Mesenchymal stem cell (in vitro differentiated cells and primary cell): ENCODE measurements around the gene TTLL12.

Source experiments
- DNase-seq: peaks from one replicate; pipeline ENCODE4 v3.0.0-alpha.2; 2013
- H2AFZ ChIP-seq: one replicate; pipeline ENCODE4 v1.6.1; 2013; ENCODE audit warnings: low read depth, mild to moderate bottlenecking, control low read depth, inconsistent platforms, low read length, moderate library complexity
- H2AK5ac ChIP-seq: 2 replicates; pipeline ENCODE4 v1.6.1; 2013; ENCODE audit warnings: low read length, moderate library complexity, mild to moderate bottlenecking, inconsistent platforms; ENCODE audit not compliant: severe bottlenecking
- H2BK120ac ChIP-seq: one replicate; pipeline ENCODE4 v1.6.1; 2013; ENCODE audit warnings: low read depth, mild to moderate bottlenecking, inconsistent platforms, low read length, moderate library complexity
- H2BK12ac ChIP-seq, 2 experiments: one replicate each; pipeline ENCODE4 v1.6.1; 2013; ENCODE audit warnings: inconsistent platforms in 2 of 2, low read length in 2 of 2, mild to moderate bottlenecking in 2 of 2, moderate library complexity in 2 of 2, control low read depth in 1 of 2
- H2BK15ac ChIP-seq: one replicate; pipeline ENCODE4 v1.6.1; 2013; ENCODE audit warnings: mild to moderate bottlenecking, low read depth, inconsistent platforms; ENCODE audit not compliant: poor library complexity, severe bottlenecking
- H2BK5ac ChIP-seq: 2 replicates; pipeline ENCODE4 v1.6.1; 2013; ENCODE audit warnings: low read depth, mild to moderate bottlenecking, low read length, control low read depth, inconsistent platforms; ENCODE audit not compliant: poor library complexity, severe bottlenecking
- H3K14ac ChIP-seq, 2 experiments: one replicate each; pipeline ENCODE4 v1.6.1; 2013; ENCODE audit warnings: inconsistent platforms in 2 of 2, low read length in 2 of 2, control low read depth in 1 of 2, mild to moderate bottlenecking in 1 of 2, moderate library complexity in 1 of 2
- H3K18ac ChIP-seq, 2 experiments: one replicate each; pipeline ENCODE4 v1.6.1; 2013; ENCODE audit warnings: inconsistent platforms in 2 of 2, low read length in 2 of 2, control low read depth in 1 of 2, low read depth in 1 of 2, mild to moderate bottlenecking in 1 of 2
- H3K23ac ChIP-seq, 2 experiments: one replicate each; pipeline ENCODE4 v1.6.1; 2013; ENCODE audit warnings: inconsistent platforms in 2 of 2, low read length in 2 of 2, mild to moderate bottlenecking in 2 of 2, moderate library complexity in 2 of 2, control low read depth in 1 of 2
- H3K27ac ChIP-seq: 2 replicates; pipeline ENCODE4 v1.5.1; 2013; ENCODE audit warnings: mild to moderate bottlenecking, moderate library complexity, low read length, control low read depth, inconsistent platforms; ENCODE audit not compliant: poor library complexity, severe bottlenecking
- H3K27me3 ChIP-seq, 2 experiments: 2 replicates each; pipeline versions ENCODE4 v1.6.1 to v1.7.0; 2013; ENCODE audit warnings: low read length in 2 of 2, mild to moderate bottlenecking in 2 of 2, moderate library complexity in 2 of 2, control low read depth in 1 of 2, inconsistent platforms in 1 of 2; ENCODE audit not compliant: control insufficient read depth in 1 of 2, insufficient read depth in 1 of 2
- H3K36me3 ChIP-seq, 2 experiments: 2 replicates each; pipeline versions ENCODE4 v1.6.1 to v1.7.0; 2013; ENCODE audit warnings: low read length in 2 of 2, control low read depth in 1 of 2, inconsistent platforms in 1 of 2, low read depth in 1 of 2, mild to moderate bottlenecking in 1 of 2; ENCODE audit not compliant: insufficient read depth in 2 of 2, control insufficient read depth in 1 of 2
- H3K4ac ChIP-seq, 2 experiments: one replicate each; pipeline ENCODE4 v1.6.1; 2013; ENCODE audit warnings: inconsistent platforms in 2 of 2, low read length in 2 of 2, mild to moderate bottlenecking in 2 of 2, moderate library complexity in 2 of 2, control low read depth in 1 of 2, low read depth in 1 of 2
- H3K4me1 ChIP-seq: 2 replicates; pipeline ENCODE4 v1.6.1; 2013; ENCODE audit warnings: low read depth, low read length, control low read depth; ENCODE audit not compliant: control insufficient read depth, insufficient read depth
- H3K4me2 ChIP-seq: 2 replicates; pipeline ENCODE4 v1.6.1; 2013; ENCODE audit warnings: low read length, mild to moderate bottlenecking, inconsistent platforms; ENCODE audit not compliant: poor library complexity, severe bottlenecking
- H3K4me3 ChIP-seq, 2 experiments: 2 replicates each; pipeline versions ENCODE4 v1.5.1 to v1.7.0; 2013; ENCODE audit warnings: low read length in 2 of 2, mild to moderate bottlenecking in 2 of 2, control low read depth in 1 of 2, low read depth in 1 of 2; ENCODE audit not compliant: insufficient read depth in 1 of 2
- H3K79me1 ChIP-seq: replicated peaks from 2 replicates; pipeline ENCODE4 v1.6.1; 2013; ENCODE audit warnings: mild to moderate bottlenecking, control low read depth, low read length, inconsistent platforms; ENCODE audit not compliant: poor library complexity, severe bottlenecking
- H3K9ac ChIP-seq: 2 replicates; pipeline ENCODE4 v1.7.0; 2013; ENCODE audit warnings: mild to moderate bottlenecking, low read length, moderate library complexity
- H3K9me3 ChIP-seq: 2 replicates; pipeline ENCODE4 v1.7.0; 2013; ENCODE audit warnings: mild to moderate bottlenecking, low read length; ENCODE audit not compliant: control insufficient read depth
- H4K8ac ChIP-seq: one replicate; pipeline ENCODE4 v1.6.1; 2013; ENCODE audit warnings: inconsistent platforms, mild to moderate bottlenecking, low read length, moderate library complexity
- H4K91ac ChIP-seq: one replicate; pipeline ENCODE4 v1.6.1; 2013; ENCODE audit warnings: mild to moderate bottlenecking, low read length, inconsistent platforms
- WGBS: methylation state at CpG from one replicate; pipeline ENCODE4 v1.1.7; 2013; ENCODE audit warnings: mixed read lengths; 5-methylcytosine and 5-hydroxymethylcytosine counted together

Gene TTLL12

GRCh38 chr22:43166132-43166930, 20.6 kb downstream of the TTLL12 start:
- Histone ChIP-seq H3K4me3 (no peak overlapping the region), H3K4ac (no peak overlapping the region), H2BK15ac (no peak overlapping the region), H4K91ac (no peak overlapping the region), H3K4me1 (peaks cover 20% of the 10 kb centered on the region), H2BK5ac (no peak overlapping the region), H4K8ac (no peak overlapping the region), H3K36me3 (peaks cover 39 to 78% of the 10 kb centered on the region in 2 experiments), H2BK12ac (no peak overlapping the region), H3K27me3 (no peaks in the 10 kb centered on the region), H3K79me1 (peaks cover 4% of the 10 kb centered on the region), H3K18ac (no peak overlapping the region), H3K23ac (no peak overlapping the region), H3K9me3 (no peaks in the 10 kb centered on the region), H3K14ac (no peak overlapping the region), H3K27ac (no peak overlapping the region), H2AFZ (no peak overlapping the region), H2BK120ac (no peak overlapping the region), H2AK5ac (no peak overlapping the region), H3K9ac (no peak overlapping the region), H3K4me2 (no peak overlapping the region)
- WGBS, result 96% methylated on average over 22 of the region's 23 CpGs
- no peak for DNase-seq

- H3K9me3 ChIP-seq, result no peaks in the 10 kb centered on the region
- H3K4me3 ChIP-seq, result no peak overlapping the region
- H2BK5ac ChIP-seq, result no peak overlapping the region
- H3K18ac ChIP-seq, result no peak overlapping the region
- no peak overlapping the region for H2BK15ac ChIP-seq
- peaks cover 17% of the 10 kb centered on the region for H3K4me1 ChIP-seq
- no peak overlapping the region for H4K8ac ChIP-seq
- H2AFZ ChIP-seq, result no peak overlapping the region
- no peak overlapping the region for H3K14ac ChIP-seq
- H3K36me3 ChIP-seq, result peaks cover 40 to 79% of the 10 kb centered on the region in 2 experiments
- no peaks in the 10 kb centered on the region for H3K27me3 ChIP-seq
- no peak overlapping the region for H3K9ac ChIP-seq
- no peak overlapping the region for H2AK5ac ChIP-seq
- WGBS, result 80% methylated on average over 16 of the region's 16 CpGs
- H3K4ac ChIP-seq, result no peak overlapping the region
- H2BK12ac ChIP-seq, result no peak overlapping the region
- H3K23ac ChIP-seq, result no peak overlapping the region
- H4K91ac ChIP-seq, result no peak overlapping the region
- H3K79me1 ChIP-seq, result peaks cover 9% of the 10 kb centered on the region
- no peak overlapping the region for H3K4me2 ChIP-seq
- no peak for DNase-seq
- no peak overlapping the region for H3K27ac ChIP-seq
- H2BK120ac ChIP-seq, result no peak overlapping the region
These were observed 22.3 kb downstream of the TTLL12 start for GRCh38 chr22:43164636-43165035.

DNA sequence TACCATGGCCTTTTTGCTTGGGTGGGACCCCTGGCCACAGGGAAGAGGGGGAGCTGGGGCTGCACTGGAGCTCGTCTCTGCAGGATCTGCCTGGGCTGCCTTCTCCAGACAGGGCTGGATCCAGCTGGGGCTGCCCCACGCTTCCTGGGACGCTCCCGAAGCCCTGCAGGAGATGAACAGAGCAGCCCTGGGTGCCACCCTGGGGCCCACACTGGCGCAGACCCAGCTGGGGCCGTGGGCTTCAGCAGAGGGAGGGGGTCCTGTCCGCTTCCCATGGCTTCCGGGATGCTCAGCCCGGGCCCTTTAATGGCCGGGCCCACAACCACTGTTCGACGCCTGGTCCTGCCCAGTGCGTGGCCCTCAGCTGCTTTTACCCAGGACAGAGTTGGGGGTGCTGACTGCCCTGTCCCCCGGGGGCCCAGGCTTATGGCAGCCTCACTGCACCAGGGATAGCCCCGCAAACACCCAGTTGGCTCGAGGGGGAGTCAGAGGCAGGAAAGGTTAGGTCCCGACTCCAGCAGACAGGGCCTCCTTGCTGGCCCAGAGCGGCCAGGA, 23.6 kb downstream of the TTLL12 start:
- Histone ChIP-seq H3K4ac (no peak overlapping the region), H4K8ac (no peak overlapping the region), H2BK15ac (no peak overlapping the region), H3K23ac (no peak overlapping the region), H3K14ac (no peak overlapping the region), H2AK5ac (no peak overlapping the region), H3K27ac (no peak overlapping the region), H2BK120ac (no peak overlapping the region), H3K27me3 (no peaks in the 10 kb centered on the region), H2BK12ac (no peak overlapping the region), H2BK5ac (no peak overlapping the region), H3K79me1 (peaks cover 19% of the 10 kb centered on the region), H2AFZ (no peak overlapping the region), H3K18ac (no peak overlapping the region), H3K4me3 (no peak overlapping the region), H4K91ac (no peak overlapping the region), H3K4me2 (no peak overlapping the region), H3K4me1 (peaks cover 14% of the 10 kb centered on the region), H3K36me3 (peaks cover 40 to 85% of the 10 kb centered on the region in 2 experiments), H3K9me3 (no peaks in the 10 kb centered on the region), H3K9ac (peak overlapping the region; percentile 57)
- 91% methylated on average over 18 of the region's 18 CpGs for WGBS
- no peak for DNase-seq

DNA sequence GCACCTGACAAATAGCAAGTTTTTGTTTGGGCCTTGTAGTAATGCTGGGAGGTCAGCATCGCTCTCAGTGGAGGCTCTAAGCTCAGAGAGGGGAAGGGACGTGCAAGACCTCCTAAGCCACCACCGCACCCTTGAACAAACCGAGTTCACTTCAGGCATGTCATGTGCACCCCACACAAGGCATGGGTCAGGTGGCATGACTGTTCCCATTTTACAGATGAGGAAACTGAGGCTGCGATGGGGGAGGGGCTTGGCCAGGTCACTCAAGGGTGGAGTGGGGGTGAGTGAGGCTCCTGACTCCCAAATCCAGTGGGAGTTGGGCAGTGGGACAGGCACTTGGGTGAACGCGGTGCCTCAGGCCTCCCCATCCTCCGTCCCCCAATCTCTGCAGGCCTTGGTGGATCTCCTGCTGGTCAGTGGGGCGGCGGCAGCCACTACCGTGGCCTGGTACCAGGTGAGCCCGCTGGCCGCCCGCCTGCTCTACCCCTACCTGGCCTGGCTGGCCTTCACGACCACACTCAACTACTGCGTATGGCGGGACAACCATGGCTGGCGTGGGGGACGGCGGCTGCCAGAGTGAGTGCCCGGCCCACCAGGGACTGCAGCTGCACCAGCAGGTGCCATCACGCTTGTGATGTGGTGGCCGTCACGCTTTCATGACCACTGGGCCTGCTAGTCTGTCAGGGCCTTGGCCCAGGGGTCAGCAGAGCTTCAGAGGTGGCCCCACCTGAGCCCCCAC, 24.4 kb downstream of the TTLL12 start:
- WGBS, result 98% methylated on average over 24 of the region's 24 CpGs
- no peak overlapping the region for H2BK120ac ChIP-seq

More for the DNA sequence above, 24.4 kb downstream of the TTLL12 start:
- no peak overlapping the region for H3K14ac ChIP-seq
- H3K4ac ChIP-seq, result no peak overlapping the region
- H3K27me3 ChIP-seq, result no peaks in the 10 kb centered on the region
- H3K23ac ChIP-seq, result no peak overlapping the region
- peaks cover 22% of the 10 kb centered on the region for H3K79me1 ChIP-seq
- peaks cover 13% of the 10 kb centered on the region for H3K4me1 ChIP-seq
- H3K36me3 ChIP-seq, result peaks cover 35 to 84% of the 10 kb centered on the region in 2 experiments
- no peak overlapping the region for H3K9ac ChIP-seq
- no peak overlapping the region for H2BK15ac ChIP-seq
- no peak overlapping the region for H2AFZ ChIP-seq
- H2AK5ac ChIP-seq, result no peak overlapping the region
- no peak overlapping the region for H3K27ac ChIP-seq
- H4K8ac ChIP-seq, result no peak overlapping the region
- no peak overlapping the region for H3K4me2 ChIP-seq
- no peak overlapping the region for H4K91ac ChIP-seq
- no peak overlapping the region for H3K18ac ChIP-seq
- H2BK12ac ChIP-seq, result no peak overlapping the region
- no peak overlapping the region for H2BK5ac ChIP-seq
- no peak overlapping the region for H3K4me3 ChIP-seq
- H3K9me3 ChIP-seq, result no peaks in the 10 kb centered on the region
- no peak for DNase-seq
